ENCODE measurements around the gene ENAH.
"Not testable (repeated sequence)": the region's sequence is repeated elsewhere in the genome, so short reads cannot be mapped to it uniquely, and the experiment has no call there.

Gene ENAH

GRCh38 chr1:225638853-225639252 is 14.1 kb downstream of the ENAH start:
- H3K36me3 ChIP-seq (replicated peaks; ENCODE audit: low read depth, low read length), result peaks cover 4% of the 10 kb centered on the region
- TF ChIP-seq EZH2phosphoT487 (IDR thresholded peaks at IDR 0.05; ENCODE audit: low read depth), result no peak
- TF ChIP-seq, protein P1, sequence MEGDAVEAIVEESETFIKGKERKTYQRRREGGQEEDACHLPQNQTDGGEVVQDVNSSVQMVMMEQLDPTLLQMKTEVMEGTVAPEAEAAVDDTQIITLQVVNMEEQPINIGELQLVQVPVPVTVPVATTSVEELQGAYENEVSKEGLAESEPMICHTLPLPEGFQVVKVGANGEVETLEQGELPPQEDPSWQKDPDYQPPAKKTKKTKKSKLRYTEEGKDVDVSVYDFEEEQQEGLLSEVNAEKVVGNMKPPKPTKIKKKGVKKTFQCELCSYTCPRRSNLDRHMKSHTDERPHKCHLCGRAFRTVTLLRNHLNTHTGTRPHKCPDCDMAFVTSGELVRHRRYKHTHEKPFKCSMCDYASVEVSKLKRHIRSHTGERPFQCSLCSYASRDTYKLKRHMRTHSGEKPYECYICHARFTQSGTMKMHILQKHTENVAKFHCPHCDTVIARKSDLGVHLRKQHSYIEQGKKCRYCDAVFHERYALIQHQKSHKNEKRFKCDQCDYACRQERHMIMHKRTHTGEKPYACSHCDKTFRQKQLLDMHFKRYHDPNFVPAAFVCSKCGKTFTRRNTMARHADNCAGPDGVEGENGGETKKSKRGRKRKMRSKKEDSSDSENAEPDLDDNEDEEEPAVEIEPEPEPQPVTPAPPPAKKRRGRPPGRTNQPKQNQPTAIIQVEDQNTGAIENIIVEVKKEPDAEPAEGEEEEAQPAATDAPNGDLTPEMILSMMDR (IDR thresholded peaks at IDR 0.05; ENCODE audit: low read depth, low read length), result no peak

DNA sequence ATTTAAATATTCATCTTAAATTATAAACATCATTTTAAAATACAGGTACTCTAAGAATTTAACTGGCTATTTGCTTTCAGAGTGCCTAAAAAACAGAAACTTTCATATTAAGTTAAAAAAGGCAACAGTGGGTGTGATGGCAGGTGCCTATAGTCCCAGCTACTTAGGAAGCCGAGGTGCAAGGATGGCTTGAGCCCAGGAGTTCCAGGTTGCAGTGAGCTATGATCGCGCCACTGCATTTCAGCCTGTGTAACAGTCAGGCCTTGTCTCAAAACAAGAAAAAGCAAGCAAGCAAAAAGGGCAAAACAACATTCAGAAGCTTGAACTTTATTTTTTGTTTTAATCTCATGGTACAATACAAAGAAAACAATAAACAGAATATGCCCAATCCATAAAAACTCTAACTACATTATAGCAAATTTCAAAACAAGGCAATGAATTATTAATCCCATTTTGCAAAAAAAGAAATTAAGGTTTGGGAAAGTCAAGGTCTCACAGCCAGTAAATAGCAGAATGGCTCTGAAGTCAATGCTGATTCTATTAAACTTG is 15.2 kb downstream of the ENAH start:
- Histone ChIP-seq H3K4me1 (ENCODE audit: low read length) (no peaks in the 10 kb centered on the region), H3K4me2 (ENCODE audit: low read length) (no peak overlapping the region), H3K27me3 (ENCODE audit: low read depth, low read length) (no peaks in the 10 kb centered on the region), H4K20me1 (ENCODE audit: insufficient read depth, low read length) (no peaks in the 10 kb centered on the region), H3K36me3 (replicated peaks; ENCODE audit: low read depth, low read length) (peaks cover 4% of the 10 kb centered on the region), H3K27ac (ENCODE audit: low read length) (no peak overlapping the region), H3K9ac (ENCODE audit: low read length) (no peak overlapping the region), H3K79me2 (ENCODE audit: low read length) (no peaks in the 10 kb centered on the region), H3K4me3 (ENCODE audit: low read length) (no peak overlapping the region), H3K9me3 (ENCODE audit: insufficient read depth, low read length) (no peaks in the 10 kb centered on the region), H2AFZ (ENCODE audit: low read depth, low read length) (no peak overlapping the region)
- TF ChIP-seq, protein P1 (IDR thresholded peaks at IDR 0.05; ENCODE audit: low read depth, low read length), result no peak
- TF ChIP-seq EZH2phosphoT487 (IDR thresholded peaks at IDR 0.05; ENCODE audit: low read depth), result no peak

More at GRCh38 chr1:225638853-225639252, 14.1 kb downstream of the ENAH start:
- H3K4me3 ChIP-seq (ENCODE audit: low read length), result no peak overlapping the region
- H3K27ac ChIP-seq (ENCODE audit: low read length), result no peak overlapping the region
- H2AFZ ChIP-seq (ENCODE audit: low read depth, low read length), result no peak overlapping the region
- no peaks in the 10 kb centered on the region for H4K20me1 ChIP-seq (ENCODE audit: insufficient read depth, low read length)
- H3K4me1 ChIP-seq (ENCODE audit: low read length), result no peaks in the 10 kb centered on the region
- H3K9me3 ChIP-seq (ENCODE audit: insufficient read depth, low read length), result no peaks in the 10 kb centered on the region
- no peaks in the 10 kb centered on the region for H3K79me2 ChIP-seq (ENCODE audit: low read length)
- no peak overlapping the region for H3K4me2 ChIP-seq (ENCODE audit: low read length)
- H3K9ac ChIP-seq (ENCODE audit: low read length), result no peak overlapping the region
- H3K27me3 ChIP-seq (ENCODE audit: low read depth, low read length), result no peaks in the 10 kb centered on the region

- not testable (repeated sequence) for H3K4me1 ChIP-seq (ENCODE audit: low read length); H3K4me2 ChIP-seq (ENCODE audit: low read length); H3K36me3 ChIP-seq (replicated peaks; ENCODE audit: low read depth, low read length); H3K9ac ChIP-seq (ENCODE audit: low read length); H2AFZ ChIP-seq (ENCODE audit: low read depth, low read length); H4K20me1 ChIP-seq (ENCODE audit: insufficient read depth, low read length); H3K79me2 ChIP-seq (ENCODE audit: low read length); H3K9me3 ChIP-seq (ENCODE audit: insufficient read depth, low read length); H3K27ac ChIP-seq (ENCODE audit: low read length); H3K4me3 ChIP-seq (ENCODE audit: low read length); H3K27me3 ChIP-seq (ENCODE audit: low read depth, low read length)
Measured at GRCh38 chr1:225636992-225637391, 15.9 kb downstream of the ENAH start.

DNA sequence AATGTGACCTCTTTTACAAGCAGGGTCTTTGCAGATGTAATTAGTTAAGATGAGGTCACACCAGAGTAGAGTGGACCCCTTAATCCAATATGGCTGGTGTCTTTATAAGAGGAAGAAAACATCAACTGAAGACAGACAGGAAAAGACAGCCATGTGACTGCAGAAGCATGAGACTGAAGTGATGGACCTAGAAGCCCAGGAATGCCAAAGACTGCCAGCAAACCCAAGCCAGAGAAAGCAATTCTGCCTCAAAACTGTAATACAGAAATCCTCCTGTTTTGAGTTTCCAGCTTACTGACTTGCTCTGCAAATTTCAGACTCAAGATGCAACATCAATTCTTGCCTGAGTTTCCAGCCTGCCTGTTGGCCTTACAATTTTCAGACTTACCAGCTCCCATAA is 17.3 kb downstream of the ENAH start:
- Histone ChIP-seq H3K4me1 (ENCODE audit: low read length) (no peaks in the 10 kb centered on the region), H2AFZ (ENCODE audit: low read depth, low read length) (no peak overlapping the region), H3K9ac (ENCODE audit: low read length) (no peak overlapping the region), H4K20me1 (ENCODE audit: insufficient read depth, low read length) (no peaks in the 10 kb centered on the region), H3K79me2 (ENCODE audit: low read length) (no peaks in the 10 kb centered on the region), H3K27me3 (ENCODE audit: low read depth, low read length) (no peaks in the 10 kb centered on the region), H3K27ac (ENCODE audit: low read length) (no peak overlapping the region), H3K36me3 (replicated peaks; ENCODE audit: low read depth, low read length) (peaks cover 4% of the 10 kb centered on the region), H3K4me3 (ENCODE audit: low read length) (no peak overlapping the region), H3K4me2 (ENCODE audit: low read length) (no peak overlapping the region), H3K9me3 (ENCODE audit: insufficient read depth, low read length) (no peaks in the 10 kb centered on the region)
- TF ChIP-seq, protein P1 (IDR thresholded peaks at IDR 0.05; ENCODE audit: low read depth, low read length), result no peak
- TF ChIP-seq EZH2phosphoT487 (IDR thresholded peaks at IDR 0.05; ENCODE audit: low read depth), result no peak

GRCh38 chr1:225632836-225633235 is 20.1 kb downstream of the ENAH start:
- H3K4me2 ChIP-seq (ENCODE audit: low read length); H3K4me3 ChIP-seq (ENCODE audit: low read length); H3K79me2 ChIP-seq (ENCODE audit: low read length); H3K4me1 ChIP-seq (ENCODE audit: low read length); H3K9ac ChIP-seq (ENCODE audit: low read length); H3K27ac ChIP-seq (ENCODE audit: low read length); H4K20me1 ChIP-seq (ENCODE audit: insufficient read depth, low read length); H3K27me3 ChIP-seq (ENCODE audit: low read depth, low read length); H2AFZ ChIP-seq (ENCODE audit: low read depth, low read length); H3K36me3 ChIP-seq (replicated peaks; ENCODE audit: low read depth, low read length); H3K9me3 ChIP-seq (ENCODE audit: insufficient read depth, low read length): not testable (repeated sequence)
